Heart right ventricle (tissue), 16 donors: Measurements from ENCODE around the gene LOXL4. TPM values are rescaled to one million over a fixed set of nuclear protein-coding genes. Genes with fewer than 3 reads are reported as not detected.
A peak's percentile ranks its signal among the peaks of the same experiment; 100 is the strongest.

Experiments used
- ATAC-seq, 8 donors: fragments of 200-7000 bp; cut with Tn5 transposase; one replicate each; pipeline ENCODE4 v1.9.1; 2020; ENCODE audit warnings: mild to moderate bottlenecking in 8 of 8, moderate library complexity in 8 of 8, moderate number of reproducible peaks in 1 of 8
- DNase-seq, 2 donors: peaks; one replicate each; pipeline ENCODE4 v3.0.0-alpha.2; 2020
- H3K27ac ChIP-seq, 10 donors: fragments of 200-600 bp; sonication (generic) in 2 of 10; one replicate each; pipeline versions ENCODE4 v1.5.0 to v1.8.0; 2020 to 2022; ENCODE audit warnings: mild to moderate bottlenecking in 3 of 10
- H3K27me3 ChIP-seq, 7 donors: fragments of 200-600 bp; one replicate each; pipeline ENCODE4 v1.8.0; 2021 to 2022; ENCODE audit warnings: mild to moderate bottlenecking in 2 of 7
- H3K36me3 ChIP-seq, 9 donors: fragments of 200-600 bp; sonication (generic) in 1 of 9; one replicate each; pipeline versions ENCODE4 v1.5.0 to v1.8.0; 2020 to 2022; ENCODE audit warnings: mild to moderate bottlenecking in 2 of 9
- H3K4me1 ChIP-seq, 9 donors: fragments of 200-600 bp; sonication (generic) in 1 of 9; one replicate each; pipeline versions ENCODE4 v1.5.0 to v1.8.0; 2020 to 2022; ENCODE audit warnings: mild to moderate bottlenecking in 4 of 9
- H3K4me3 ChIP-seq, 10 donors: fragments of 200-600 bp; sonication (generic) in 2 of 10; one replicate each; pipeline versions ENCODE4 v1.5.0 to v1.8.0; 2020 to 2022; ENCODE audit warnings: mild to moderate bottlenecking in 7 of 10, moderate library complexity in 2 of 10
- H3K9me3 ChIP-seq, 11 donors: fragments of 200-600 bp in 10 of 11; sonication (generic) in 2 of 11; one replicate each; pipeline versions ENCODE4 v1.5.0 to v1.8.0; 2013 to 2022; ENCODE audit warnings: mild to moderate bottlenecking in 2 of 11, control low read depth in 1 of 11, moderate library complexity in 1 of 11
- WGBS, 2 donors: extraction: QIAGEN DNeasy Blood & Tissue Kit; methylation state at CpG; one replicate each; pipeline ENCODE4 v1.1.7; 2013; ENCODE audit warnings: inconsistent platforms in 1 of 2; 5-methylcytosine and 5-hydroxymethylcytosine counted together
- intact Hi-C, 10 donors: fragments of 100-400 bp; cut with DNase I; formaldehyde crosslinking; loops; one replicate each; pipeline versions ENCODE4 v1.11.1 to v1.14.2; 2022
- polyA plus RNA-seq, 2 donors: library from polyadenylated mRNA; stranded (reverse); fragments of 200-250 nt; gene quantifications; one replicate each; pipeline ENCODE4 v1.2.3, GENCODE V29; 2013
- total RNA-seq, 10 donors: library from RNA; stranded (reverse); fragmentation: NEBNext Ultra II Directional in 3 of 10; extraction: Animal tissue kit (Norgen Biotek cat#: 25700) in 3 of 10; gene quantifications; one replicate each; pipeline versions ENCODE4 v1.2.1 to v1.2.4, GENCODE V29; 2021 to 2023
- TF ChIP-seq, protein P1 (sequence below), 9 donors: fragments of 200-600 bp; sonication (generic) in 2 of 9; IDR thresholded peaks; one replicate each; pipeline versions ENCODE4 v1.5.0 to v1.8.0; 2021 to 2022; ENCODE audit warnings: antibody characterized with exemption in 9 of 9, mild to moderate bottlenecking in 5 of 9, moderate library complexity in 1 of 9
- donor health status: Arrhythmogenic right ventricular cardiomyopathy.
- donor health status: ischemic (EF 13 %, LVEDD 7.1; RV severe dilation, severe dysfunction).
- donor health status: healthy with polysubstance abuse.
- donor health status: DM: no; HTN: yes; CAD: no.
- donor health status: DM: no; HTN: no; CAD: no.
- donor health status: ischemic (EF 25% LVEDD 6.9; RV normal size, moderate dysfunction).
- donor health status: ischemic (EF 25% LVEDD 5.7; RV mildly dilated, moderate dysfunction).
- donor health status: healthy.
- donor health status: DM: yes; HTN: yes; CAD: no.
- donor health status: Ischemic cardiomyopathy.
- donor health status: ischemic (EF 35%, LVEDD 5.7; RV mildly dilated, moderate dysfunction).
- donor health status: nonischemic (EF 11% LVEDD 7.7; RV severe dilation, severe dysfunction).
- donor health status: DM: yes; HTN: yes; CAD: no.
- donor health status: PGD.
- donor health status: ischemic (EF 29% LVEDD 5.4; RV normal size, mild dysfunction).
- donor health status: nonischemic (EF 23%, LVEDD 6.1; RV moderate dilation, normal function).

The LOXL4 gene
- total and polyA plus RNA-seq, 12 donors: 0.72 to 13.5 (median 1.9) TPM

DNA sequence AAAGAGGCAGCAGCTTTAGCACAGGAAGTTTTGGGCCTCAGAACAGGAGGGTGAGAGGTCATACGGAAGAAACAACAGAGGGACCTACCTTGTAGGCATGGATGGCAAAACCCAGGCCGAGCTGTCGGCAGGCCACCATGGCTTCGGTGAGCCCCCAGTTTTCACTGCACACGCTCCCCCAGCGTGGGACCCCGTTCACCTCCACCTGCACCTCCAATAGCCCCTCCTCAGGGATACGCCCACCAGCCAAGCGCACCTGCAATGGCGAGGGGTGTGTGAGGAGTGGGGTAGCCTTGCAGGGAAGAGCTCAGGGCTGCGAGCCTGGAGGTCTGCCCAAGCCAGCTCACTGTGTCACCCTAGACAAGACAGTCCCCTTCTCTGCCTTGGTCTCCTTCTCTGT is 11.3 kb downstream of the LOXL4 start:
- peaks cover 0 to 9% (median 0%) of the 10 kb centered on the region in 9 donors for H3K4me1 ChIP-seq
- ATAC-seq (no peak), DNase-seq (no peak)
- TF ChIP-seq, protein P1, sequence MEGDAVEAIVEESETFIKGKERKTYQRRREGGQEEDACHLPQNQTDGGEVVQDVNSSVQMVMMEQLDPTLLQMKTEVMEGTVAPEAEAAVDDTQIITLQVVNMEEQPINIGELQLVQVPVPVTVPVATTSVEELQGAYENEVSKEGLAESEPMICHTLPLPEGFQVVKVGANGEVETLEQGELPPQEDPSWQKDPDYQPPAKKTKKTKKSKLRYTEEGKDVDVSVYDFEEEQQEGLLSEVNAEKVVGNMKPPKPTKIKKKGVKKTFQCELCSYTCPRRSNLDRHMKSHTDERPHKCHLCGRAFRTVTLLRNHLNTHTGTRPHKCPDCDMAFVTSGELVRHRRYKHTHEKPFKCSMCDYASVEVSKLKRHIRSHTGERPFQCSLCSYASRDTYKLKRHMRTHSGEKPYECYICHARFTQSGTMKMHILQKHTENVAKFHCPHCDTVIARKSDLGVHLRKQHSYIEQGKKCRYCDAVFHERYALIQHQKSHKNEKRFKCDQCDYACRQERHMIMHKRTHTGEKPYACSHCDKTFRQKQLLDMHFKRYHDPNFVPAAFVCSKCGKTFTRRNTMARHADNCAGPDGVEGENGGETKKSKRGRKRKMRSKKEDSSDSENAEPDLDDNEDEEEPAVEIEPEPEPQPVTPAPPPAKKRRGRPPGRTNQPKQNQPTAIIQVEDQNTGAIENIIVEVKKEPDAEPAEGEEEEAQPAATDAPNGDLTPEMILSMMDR (IDR thresholded peaks at IDR 0.05): no peak
- intact Hi-C loops: no loop called here
- peaks cover 0 to 26% (median 0%) of the 10 kb centered on the region in 9 donors for H3K36me3 ChIP-seq
- H3K4me3 ChIP-seq: no peak overlapping the region
- 95 to 97% methylated on average over 11 of the region's 11 CpGs for WGBS, 2 donors
- H3K27ac ChIP-seq: no peak overlapping the region
- no peaks in the 10 kb centered on the region for H3K27me3 ChIP-seq
- H3K9me3 ChIP-seq: no peaks in the 10 kb centered on the region

DNA sequence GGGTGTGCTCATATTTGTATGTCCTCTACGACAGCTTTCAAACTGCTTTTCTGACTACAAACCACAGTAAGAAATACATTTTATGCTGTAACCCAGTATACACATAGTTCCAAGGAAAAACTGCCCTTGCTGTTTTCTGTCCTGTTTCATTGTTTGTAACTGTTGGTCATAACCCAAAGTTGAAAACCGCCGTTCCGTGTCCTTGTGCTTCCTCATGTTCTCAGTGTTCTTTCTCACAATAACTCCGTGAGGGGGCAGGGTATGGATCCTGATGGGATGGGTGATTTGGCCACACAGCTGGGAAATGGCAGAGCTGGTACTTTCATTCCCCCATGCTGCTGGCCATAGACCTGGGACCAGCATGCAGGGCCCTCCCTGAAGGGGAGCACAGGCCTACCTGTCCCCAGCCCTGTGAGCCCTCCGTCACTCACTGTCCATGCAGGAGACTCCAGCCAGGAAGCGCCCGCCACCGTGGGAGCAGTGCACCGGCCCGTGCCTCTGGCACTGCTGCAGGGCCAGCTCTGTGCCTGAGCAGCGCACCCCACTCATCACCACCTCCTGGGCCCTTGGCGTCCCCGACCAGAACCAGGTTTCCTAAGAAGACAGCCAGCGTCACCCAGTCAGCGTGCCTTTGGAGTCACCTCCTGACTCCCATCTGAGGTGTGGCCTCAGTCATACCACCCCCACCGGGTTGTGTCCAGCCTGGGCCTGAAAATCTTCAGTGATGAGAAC is 12.7 kb downstream of the LOXL4 start:
- no peaks in the 10 kb centered on the region for H3K27me3 ChIP-seq
- H3K36me3 ChIP-seq: peaks cover 0 to 40% (median 0%) of the 10 kb centered on the region in 9 donors
- ATAC-seq (peak in 1 of 8 donors; percentile 4), DNase-seq (no peak)
- WGBS, 2 donors: 89 to 93% methylated on average over 17 of the region's 17 CpGs
- no peaks in the 10 kb centered on the region for H3K9me3 ChIP-seq
- no peak overlapping the region for H3K27ac ChIP-seq
- no peak overlapping the region for H3K4me3 ChIP-seq
- TF ChIP-seq, protein P1 (IDR thresholded peaks at IDR 0.05): no peak
- H3K4me1 ChIP-seq: peaks cover 0 to 9% (median 0%) of the 10 kb centered on the region in 9 donors
- intact Hi-C loops: no loop called here

DNA sequence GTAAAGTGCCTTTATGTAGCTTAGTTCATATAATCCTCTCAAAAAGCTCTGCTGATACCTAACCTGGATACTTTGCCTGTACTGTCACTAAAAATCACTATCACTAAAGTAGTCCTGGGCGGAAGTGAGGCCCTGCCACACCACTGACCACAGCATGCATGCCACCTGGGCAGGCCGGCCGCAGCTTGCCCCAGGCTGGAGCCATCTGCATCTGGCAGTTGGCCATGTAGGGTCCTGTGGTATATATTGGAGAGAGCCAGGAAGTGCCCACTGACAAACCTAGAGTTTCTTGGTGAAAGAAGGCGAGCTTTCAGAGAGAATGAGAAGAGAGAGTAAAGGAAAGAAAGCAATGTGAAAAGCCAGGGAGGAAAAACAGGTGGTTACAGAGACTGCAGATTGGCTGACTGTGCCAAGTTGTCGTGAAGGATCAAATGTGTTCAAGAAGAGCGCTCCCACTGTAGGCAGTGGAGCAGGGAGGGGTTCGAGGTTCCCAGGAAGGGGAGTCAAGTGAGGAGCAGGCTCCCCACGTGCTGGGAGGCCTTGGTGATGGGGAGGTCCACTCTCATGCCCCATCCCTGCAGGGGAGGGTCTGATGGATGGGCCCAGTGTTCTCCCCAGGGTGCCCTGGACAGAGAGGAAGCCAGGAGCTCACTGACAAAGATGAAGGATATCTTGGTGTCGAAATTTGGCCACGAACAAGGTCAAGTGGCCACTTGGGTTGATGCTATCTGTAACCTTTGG is 13.6 kb downstream of the LOXL4 start:
- Histone ChIP-seq H3K27me3 (no peaks in the 10 kb centered on the region), H3K9me3 (no peaks in the 10 kb centered on the region), H3K4me1 (peaks cover 0 to 6% (median 0%) of the 10 kb centered on the region in 9 donors), H3K36me3 (peaks cover 0 to 49% (median 0%) of the 10 kb centered on the region in 9 donors), H3K4me3 (no peak overlapping the region), H3K27ac (no peak overlapping the region)
- intact Hi-C loops: no loop called here
- TF ChIP-seq, protein P1 (IDR thresholded peaks at IDR 0.05): no peak
- 82 to 86% methylated on average over 10 of the region's 10 CpGs for WGBS, 2 donors
- ATAC-seq (no peak), DNase-seq (no peak)

DNA sequence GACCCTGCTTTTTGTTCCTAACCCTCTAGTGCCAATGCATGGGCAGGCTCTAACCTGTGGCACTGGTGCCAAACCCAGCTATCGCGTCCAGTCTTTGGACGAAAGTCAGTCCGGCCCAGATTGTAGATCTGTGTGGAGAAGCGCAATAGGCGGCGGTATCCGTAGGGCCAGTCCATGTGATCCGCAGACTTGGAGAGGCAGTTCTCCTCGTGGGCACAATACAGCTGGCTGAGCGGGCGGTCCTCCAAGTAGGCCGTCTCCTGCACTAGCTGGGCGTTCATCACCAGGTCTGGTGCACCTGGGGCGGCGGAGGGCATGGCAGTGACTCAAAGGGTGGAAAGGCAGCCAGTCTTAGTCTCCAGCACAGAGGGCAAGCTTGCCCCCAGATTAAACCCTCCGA is 14.5 kb downstream of the LOXL4 start:
- DNase-seq: no peak

More for the DNA sequence above, 14.5 kb downstream of the LOXL4 start:
- Histone ChIP-seq H3K27me3 (no peaks in the 10 kb centered on the region), H3K27ac (no peak overlapping the region), H3K9me3 (no peaks in the 10 kb centered on the region), H3K4me3 (no peak overlapping the region), H3K36me3 (peaks cover 0 to 58% (median 4%) of the 10 kb centered on the region in 9 donors), H3K4me1 (peaks cover 0 to 6% (median 0%) of the 10 kb centered on the region in 9 donors)
- intact Hi-C loops: no loop called here
- 91 to 95% methylated on average over 17 of the region's 17 CpGs for WGBS, 2 donors
- no peak for ATAC-seq
- TF ChIP-seq, protein P1 (IDR thresholded peaks at IDR 0.05): no peak
